ENCODE results near the gene TPTE.
"Not testable (repeated sequence)": the region's sequence is repeated elsewhere in the genome, so short reads cannot be mapped to it uniquely, and the experiment has no call there.

GRCh38 chr21:10629239-10629638 is 107.9 kb downstream of the TPTE start:
- not testable (repeated sequence) for TF ChIP-seq PPARA (CRISPR knock-in tag; IDR thresholded peaks at IDR 0.05; ENCODE audit: borderline replicate concordance); CSRNP3 (CRISPR knock-in tag; IDR thresholded peaks at IDR 0.05); GLIS3 (CRISPR knock-in tag; IDR thresholded peaks at IDR 0.05); CSDC2 (CRISPR knock-in tag; IDR thresholded peaks at IDR 0.05); TCF4 (CRISPR knock-in tag; IDR thresholded peaks at IDR 0.05; ENCODE audit: borderline replicate concordance); OSR1 (CRISPR knock-in tag; IDR thresholded peaks at IDR 0.05); ZNF70 (CRISPR knock-in tag; IDR thresholded peaks at IDR 0.05); BACH2 (CRISPR knock-in tag; IDR thresholded peaks at IDR 0.05; ENCODE audit: borderline replicate concordance); POU6F1 (CRISPR knock-in tag; IDR thresholded peaks at IDR 0.05; ENCODE audit: borderline replicate concordance, low read depth); PATZ1 (CRISPR knock-in tag; IDR thresholded peaks at IDR 0.05; ENCODE audit: borderline replicate concordance)
